A549 (cell line): Measurements from ENCODE around the gene SUGP2. TPM values are rescaled to one million over a fixed set of nuclear protein-coding genes. Genes with fewer than 3 reads are reported as not detected.
A peak's percentile ranks its signal among the peaks of the same experiment; 100 is the strongest.

Source experiments
- ATAC-seq, 2 experiments: fragments of 200-7000 bp in 1 of 2; fragments of >200 bp in 1 of 2; cut with Nextera tagmentation in 1 of 2; cut with Tn5 transposase in 1 of 2; 3 replicates each; pipeline versions ENCODE4 v1.8.0 to v1.9.1; 2018 to 2020; ENCODE audit warnings: mild to moderate bottlenecking in 1 of 2, moderate library complexity in 1 of 2
- CTCF ChIA-PET: fragments of 300-600 bp; sonication (Branson Sonifier 250); formaldehyde crosslinking; extraction: SDS; loops from one replicate; lab custom pipeline; 2021; ENCODE audit warnings: antibody characterized with exemption, inconsistent platforms; lab: Yijun Ruan, JAX
- POLR2A ChIA-PET: fragments of 350-600 bp; formaldehyde crosslinking; extraction: SDS; loops from one replicate; lab custom pipeline; 2021; ENCODE audit warnings: antibody characterized with exemption, inconsistent platforms; lab: Yijun Ruan, JAX
- DNase-seq, 2 experiments: peaks; one replicate each; pipeline versions ENCODE4 v3.0.0 to v3.0.0-alpha.2; 2011 to 2016; ENCODE audit warnings: low read depth in 1 of 2, low spot score in 1 of 2
- FAIRE-seq: peaks from 2 replicates; lab custom pipeline; 2011; peaks lifted over from hg19 to GRCh38; lab: Jason Lieb, UNC
- H3K27ac ChIP-seq, 2 experiments: fragments of >200 bp; sonication (Bioruptor Twin); formaldehyde crosslinking; 3 replicates each; pipeline ENCODE4 v1.5.1; 2016 to 2017
- H3K4me1 ChIP-seq: fragments of >200 bp; sonication (Bioruptor Twin); formaldehyde crosslinking; 3 replicates; pipeline ENCODE4 v1.6.1; 2016
- H3K4me2 ChIP-seq: fragments of >200 bp; sonication (Bioruptor Twin); formaldehyde crosslinking; 3 replicates; pipeline ENCODE4 v1.6.1; 2016
- H3K4me3 ChIP-seq: fragments of >200 bp; sonication (Bioruptor Twin); formaldehyde crosslinking; 3 replicates; pipeline ENCODE4 v1.5.1; 2016
- H3K9me3 ChIP-seq: fragments of >200 bp; sonication (Bioruptor Twin); formaldehyde crosslinking; 3 replicates; pipeline ENCODE4 v1.6.1; 2016
- EP300 ChIP-seq, 2 experiments: fragments of >200 bp; sonication (Bioruptor Twin); formaldehyde crosslinking; IDR thresholded peaks; 2 replicates in 1 of 2; 3 replicates in 1 of 2; pipeline ENCODE4 v1.6.1; 2016 to 2017
- FOSB ChIP-seq: fragments of 250-450 bp; sonication (Bioruptor Pico); IDR thresholded peaks from 2 replicates; pipeline ENCODE4 v1.5.0; 2020; ENCODE audit warnings: mild to moderate bottlenecking, moderate library complexity
- HOXB13 ChIP-seq: fragments of 250-450 bp; sonication (Bioruptor Pico); IDR thresholded peaks from 2 replicates; pipeline ENCODE4 v1.5.0; 2020; ENCODE audit warnings: low read depth, mild to moderate bottlenecking, moderate library complexity
- JUNB ChIP-seq: fragments of >200 bp; sonication (Bioruptor Twin); formaldehyde crosslinking; IDR thresholded peaks from 2 replicates; pipeline ENCODE4 v1.6.1; 2016
- KDM5A ChIP-seq: fragments of 200-600 bp; sonication (generic); IDR thresholded peaks from 2 replicates; pipeline ENCODE4 v1.6.1; 2016; ENCODE audit warnings: antibody characterized with exemption, mild to moderate bottlenecking
- NFE2L2 ChIP-seq: fragments of 150-350 bp; conservative IDR thresholded peaks from 2 replicates; pipeline ENCODE4 v1.6.1; 2014; ENCODE audit warnings: low read length
- NPAS2 ChIP-seq: fragments of 250-450 bp; sonication (Bioruptor Pico); IDR thresholded peaks from 2 replicates; pipeline ENCODE4 v1.8.0; 2022; ENCODE audit warnings: mild to moderate bottlenecking, moderate library complexity, borderline replicate concordance
- RAD21 ChIP-seq, 2 experiments: fragments of >200 bp in 1 of 2; sonication (Bioruptor Twin) in 1 of 2; formaldehyde crosslinking in 1 of 2; IDR thresholded peaks in 1 of 2; conservative IDR thresholded peaks in 1 of 2; 2 replicates in 1 of 2; 3 replicates in 1 of 2; pipeline ENCODE4 v1.6.1; 2012 to 2018; ENCODE audit warnings: inconsistent platforms in 1 of 2
- RFX5 ChIP-seq: fragments of 450-650 bp; IDR thresholded peaks from 2 replicates; pipeline ENCODE4 v1.7.1; 2014; ENCODE audit warnings: antibody characterized with exemption, mild to moderate bottlenecking, moderate library complexity
- WGBS: methylation state at CpG from one replicate; pipeline ENCODE4 v1.1.6; 2017; ENCODE audit errors: missing lambda C conversion rate; 5-methylcytosine and 5-hydroxymethylcytosine counted together
- polyA plus RNA-seq, 4 experiments: library from polyadenylated mRNA; depleted of rRNA in 3 of 4; stranded (reverse); fragments of >200 nt; fragmentation: RNase III in 1 of 4; extraction: RNeasy Plus Mini Kit Qiagen cat#74134 plus additional on column Dnase treatment in 1 of 4; gene quantifications; 2 replicates in 3 of 4; 3 replicates in 1 of 4; pipeline ENCODE4 v1.2.3, GENCODE V29; 2011 to 2017
- TF ChIP-seq, protein P1 (sequence below): fragments of >200 bp; sonication (Bioruptor Twin); formaldehyde crosslinking; IDR thresholded peaks from 3 replicates; pipeline ENCODE4 v1.5.1; 2016
- TF ChIP-seq, protein P2 (sequence below): fragments of 450-650 bp; IDR thresholded peaks from 2 replicates; pipeline ENCODE4 v1.6.1; 2014; ENCODE audit warnings: antibody characterized with exemption
- TF ChIP-seq, protein P3 (sequence below): fragments of 250-450 bp; sonication (Bioruptor Pico); IDR thresholded peaks from 2 replicates; pipeline ENCODE4 v1.5.0; 2020; ENCODE audit warnings: low read depth, mild to moderate bottlenecking, moderate library complexity
- TF ChIP-seq, protein P4 (sequence below): fragments of 250-450 bp; sonication (Bioruptor Pico); IDR thresholded peaks from 2 replicates; pipeline ENCODE4 v1.5.0; 2021; ENCODE audit warnings: mild to moderate bottlenecking, moderate library complexity, borderline replicate concordance
- TF ChIP-seq, protein P5 (sequence below): IDR thresholded peaks from 2 replicates; pipeline ENCODE4 v1.6.1; 2012

SUGP2 gene
- polyA plus RNA-seq, 2 of the 4 experiments (the other 2 are of a cell fraction), result 42.4 to 43.9 TPM

DNA sequence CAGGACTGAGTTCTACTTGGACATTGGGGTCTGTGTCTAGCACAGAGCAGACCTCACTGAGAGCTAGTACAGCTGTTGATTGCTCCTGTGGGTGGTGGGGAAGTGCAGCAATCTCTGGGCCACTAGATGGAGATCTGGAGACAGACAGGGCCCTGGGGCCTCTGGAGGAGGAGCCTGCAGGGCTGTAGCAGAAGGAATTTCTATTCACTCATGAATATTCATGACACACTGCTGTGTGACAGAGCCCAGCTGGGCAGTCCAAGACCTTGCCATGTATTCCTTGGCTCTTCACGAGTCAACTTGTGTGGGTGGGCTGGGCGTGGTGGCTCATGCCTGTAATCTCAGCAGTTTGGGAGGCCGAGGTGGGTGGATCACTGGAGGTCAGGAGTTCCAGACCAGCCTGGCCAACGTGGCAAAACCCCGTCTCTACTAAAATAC lies 37.5 kb downstream of the SUGP2 start:
- no peak overlapping the region for H3K4me2 ChIP-seq
- H3K27ac ChIP-seq, result no peak overlapping the region
- H3K4me1 ChIP-seq, result no peaks in the 10 kb centered on the region
- peak; percentile 87 to 95 for ATAC-seq
- ChIA-PET CTCF (interaction anchor here (0.9 to 8.8 kb wide), 11 partner anchors 9 to 152 kb away, joined by 3 to 44 read pairs (median 4); partner anchors contain the start of gene COPE), POLR2A (no interaction called here)
- peak; percentile 64 to 65 for DNase-seq
- no peaks in the 10 kb centered on the region for H3K9me3 ChIP-seq
- FAIRE-seq, result no peak
- WGBS, result 63% methylated on average over 4 of the region's 5 CpGs
- TF ChIP-seq RAD21 (conservative IDR thresholded peaks at IDR 0.05 in 1 of 2, IDR thresholded peaks at IDR 0.05 in 1 of 2) (peak; percentile 24 to 28; a peak in 2 of 5 replicates), NPAS2 (CRISPR knock-in tag) (no peak), EP300 (IDR thresholded peaks at IDR 0.05) (no peak), NFE2L2 (no peak), RFX5 (no peak), KDM5A (no peak), JUNB (no peak)
- TF ChIP-seq, protein P1, sequence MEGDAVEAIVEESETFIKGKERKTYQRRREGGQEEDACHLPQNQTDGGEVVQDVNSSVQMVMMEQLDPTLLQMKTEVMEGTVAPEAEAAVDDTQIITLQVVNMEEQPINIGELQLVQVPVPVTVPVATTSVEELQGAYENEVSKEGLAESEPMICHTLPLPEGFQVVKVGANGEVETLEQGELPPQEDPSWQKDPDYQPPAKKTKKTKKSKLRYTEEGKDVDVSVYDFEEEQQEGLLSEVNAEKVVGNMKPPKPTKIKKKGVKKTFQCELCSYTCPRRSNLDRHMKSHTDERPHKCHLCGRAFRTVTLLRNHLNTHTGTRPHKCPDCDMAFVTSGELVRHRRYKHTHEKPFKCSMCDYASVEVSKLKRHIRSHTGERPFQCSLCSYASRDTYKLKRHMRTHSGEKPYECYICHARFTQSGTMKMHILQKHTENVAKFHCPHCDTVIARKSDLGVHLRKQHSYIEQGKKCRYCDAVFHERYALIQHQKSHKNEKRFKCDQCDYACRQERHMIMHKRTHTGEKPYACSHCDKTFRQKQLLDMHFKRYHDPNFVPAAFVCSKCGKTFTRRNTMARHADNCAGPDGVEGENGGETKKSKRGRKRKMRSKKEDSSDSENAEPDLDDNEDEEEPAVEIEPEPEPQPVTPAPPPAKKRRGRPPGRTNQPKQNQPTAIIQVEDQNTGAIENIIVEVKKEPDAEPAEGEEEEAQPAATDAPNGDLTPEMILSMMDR, result peak; percentile 39
- TF ChIP-seq, protein P2, sequence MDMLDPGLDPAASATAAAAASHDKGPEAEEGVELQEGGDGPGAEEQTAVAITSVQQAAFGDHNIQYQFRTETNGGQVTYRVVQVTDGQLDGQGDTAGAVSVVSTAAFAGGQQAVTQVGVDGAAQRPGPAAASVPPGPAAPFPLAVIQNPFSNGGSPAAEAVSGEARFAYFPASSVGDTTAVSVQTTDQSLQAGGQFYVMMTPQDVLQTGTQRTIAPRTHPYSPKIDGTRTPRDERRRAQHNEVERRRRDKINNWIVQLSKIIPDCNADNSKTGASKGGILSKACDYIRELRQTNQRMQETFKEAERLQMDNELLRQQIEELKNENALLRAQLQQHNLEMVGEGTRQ, result no peak
- TF ChIP-seq, protein P3, sequence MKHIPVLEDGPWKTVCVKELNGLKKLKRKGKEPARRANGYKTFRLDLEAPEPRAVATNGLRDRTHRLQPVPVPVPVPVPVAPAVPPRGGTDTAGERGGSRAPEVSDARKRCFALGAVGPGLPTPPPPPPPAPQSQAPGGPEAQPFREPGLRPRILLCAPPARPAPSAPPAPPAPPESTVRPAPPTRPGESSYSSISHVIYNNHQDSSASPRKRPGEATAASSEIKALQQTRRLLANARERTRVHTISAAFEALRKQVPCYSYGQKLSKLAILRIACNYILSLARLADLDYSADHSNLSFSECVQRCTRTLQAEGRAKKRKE (CRISPR knock-in tag), result no peak
- TF ChIP-seq, protein P4, sequence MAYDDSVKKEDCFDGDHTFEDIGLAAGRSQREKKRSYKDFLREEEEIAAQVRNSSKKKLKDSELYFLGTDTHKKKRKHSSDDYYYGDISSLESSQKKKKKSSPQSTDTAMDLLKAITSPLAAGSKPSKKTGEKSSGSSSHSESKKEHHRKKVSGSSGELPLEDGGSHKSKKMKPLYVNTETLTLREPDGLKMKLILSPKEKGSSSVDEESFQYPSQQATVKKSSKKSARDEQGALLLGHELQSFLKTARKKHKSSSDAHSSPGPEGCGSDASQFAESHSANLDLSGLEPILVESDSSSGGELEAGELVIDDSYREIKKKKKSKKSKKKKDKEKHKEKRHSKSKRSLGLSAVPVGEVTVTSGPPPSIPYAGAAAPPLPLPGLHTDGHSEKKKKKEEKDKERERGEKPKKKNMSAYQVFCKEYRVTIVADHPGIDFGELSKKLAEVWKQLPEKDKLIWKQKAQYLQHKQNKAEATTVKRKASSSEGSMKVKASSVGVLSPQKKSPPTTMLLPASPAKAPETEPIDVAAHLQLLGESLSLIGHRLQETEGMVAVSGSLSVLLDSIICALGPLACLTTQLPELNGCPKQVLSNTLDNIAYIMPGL (CRISPR knock-in tag), result no peak
- no peak overlapping the region for H3K4me3 ChIP-seq

DNA sequence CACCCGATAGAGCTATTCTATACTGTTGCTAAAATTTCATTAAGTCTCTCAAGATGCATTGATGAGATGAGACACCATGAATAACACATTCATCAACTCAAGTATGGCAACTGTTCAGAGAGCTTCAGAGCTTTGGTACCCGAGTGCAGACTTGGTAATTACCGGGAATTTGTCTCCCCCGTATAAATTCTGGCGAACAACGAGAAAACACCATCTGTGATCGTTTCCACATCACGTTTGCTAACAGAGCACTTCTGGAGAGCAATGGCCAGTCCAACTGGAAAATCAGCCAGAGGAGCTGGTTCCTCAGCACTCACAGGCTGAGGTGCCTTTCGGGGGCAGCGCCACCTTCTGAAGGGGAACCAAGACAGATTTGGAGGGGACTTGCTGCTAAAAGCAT lies 40.2 kb downstream of the SUGP2 start:
- DNase-seq, result no peak
- 87% methylated on average over 10 of the region's 10 CpGs for WGBS
- FAIRE-seq, result no peak
- POLR2A ChIA-PET, result no interaction called here
- no peak overlapping the region for H3K4me2 ChIP-seq
- ATAC-seq, result no peak
- H3K9me3 ChIP-seq, result no peaks in the 10 kb centered on the region
- TF ChIP-seq FOSB (no peak), HOXB13 (CRISPR knock-in tag) (no peak)
- TF ChIP-seq, protein P5, sequence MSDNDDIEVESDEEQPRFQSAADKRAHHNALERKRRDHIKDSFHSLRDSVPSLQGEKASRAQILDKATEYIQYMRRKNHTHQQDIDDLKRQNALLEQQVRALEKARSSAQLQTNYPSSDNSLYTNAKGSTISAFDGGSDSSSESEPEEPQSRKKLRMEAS, result no peak
- CTCF ChIA-PET, result interaction anchor here (1.1 kb wide), 1 partner anchor 146 kb away, joined by 3 read pairs; no protein-coding TSS in a partner anchor
- no peaks in the 10 kb centered on the region for H3K4me1 ChIP-seq
- no peak overlapping the region for H3K4me3 ChIP-seq
- no peak overlapping the region for H3K27ac ChIP-seq

DNA sequence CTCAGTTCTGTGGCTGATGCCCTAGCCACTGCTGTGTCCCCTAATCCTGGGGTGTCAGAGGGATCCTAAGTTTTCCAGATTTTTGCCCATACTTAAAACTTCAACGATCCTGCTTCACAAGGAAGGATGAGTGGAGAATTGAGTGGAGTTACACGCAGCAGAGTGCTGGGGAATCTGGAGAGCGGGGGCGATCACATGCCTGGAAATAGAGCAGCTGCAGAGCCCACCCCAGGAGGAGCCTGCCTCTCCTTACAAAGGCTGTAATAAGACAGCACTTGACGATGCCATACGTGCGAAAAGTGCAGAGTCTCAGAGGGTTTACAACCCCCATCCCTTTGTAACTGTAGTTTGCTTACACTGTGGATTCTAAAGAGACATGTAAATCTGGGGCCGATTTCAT lies 40.6 kb downstream of the SUGP2 start:
- TF ChIP-seq, protein P3 (CRISPR knock-in tag), result no peak
- POLR2A ChIA-PET, result no interaction called here
- ATAC-seq, result no peak
- Histone ChIP-seq H3K9me3 (no peaks in the 10 kb centered on the region), H3K4me1 (no peaks in the 10 kb centered on the region), H3K4me3 (no peak overlapping the region), H3K27ac (no peak overlapping the region), H3K4me2 (no peak overlapping the region)
- no peak for FAIRE-seq
- CTCF ChIA-PET, result interaction anchor here (1.1 kb wide), 1 partner anchor 145 kb away, joined by 3 read pairs; no protein-coding TSS in a partner anchor
- DNase-seq, result no peak
- WGBS, result 92% methylated on average over 8 of the region's 8 CpGs
